H1 (cell line): ENCODE data around the gene FHOD1.

ENCODE experiments used
- ATF2 ChIP-seq: IDR thresholded peaks from 2 replicates; pipeline ENCODE4 v1.6.1; 2012; ENCODE audit warnings: low read length, inconsistent platforms
- BRCA1 ChIP-seq: IDR thresholded peaks from 2 replicates; pipeline ENCODE4 v1.6.1; 2012; ENCODE audit warnings: low read depth, low read length, improper control_type of control experiment
- CEBPB ChIP-seq: IDR thresholded peaks from 2 replicates; pipeline ENCODE4 v1.6.1; 2012; ENCODE audit warnings: low read depth, low read length
- CTCF ChIP-seq, 3 experiments: IDR thresholded peaks; 1 replicate in 2 of 3; 2 replicates in 1 of 3; pipeline versions ENCODE4 v1.5.1 to v1.6.1; 2011; ENCODE audit warnings: low read length in 3 of 3, mild to moderate bottlenecking in 3 of 3, inconsistent platforms in 2 of 3, low read depth in 1 of 3, moderate library complexity in 1 of 3; ENCODE audit not compliant: insufficient read depth in 1 of 3; ENCODE audit errors: control extremely low read depth in 1 of 3
- EZH2 ChIP-seq: fragments of 200-600 bp; sonication (generic); IDR thresholded peaks from 2 replicates; pipeline ENCODE4 v1.7.1; 2012; ENCODE audit warnings: low read depth, mild to moderate bottlenecking, moderate library complexity, low read length, inconsistent platforms; ENCODE audit not compliant: severe bottlenecking
- GTF2F1 ChIP-seq: IDR thresholded peaks from 2 replicates; pipeline ENCODE4 v1.6.1; 2012; ENCODE audit warnings: low read depth, low read length, improper control_type of control experiment, borderline replicate concordance
- HDAC2 ChIP-seq, 2 experiments: fragments of 300-600 bp in 1 of 2; sonication (generic) in 1 of 2; IDR thresholded peaks; 2 replicates each; pipeline ENCODE4 v1.6.1; 2011 to 2012; ENCODE audit warnings: low read depth in 2 of 2, low read length in 2 of 2, mild to moderate bottlenecking in 2 of 2, moderate library complexity in 2 of 2, borderline replicate concordance in 1 of 2, inconsistent platforms in 1 of 2
- HDAC6 ChIP-seq: IDR thresholded peaks from one replicate; pipeline ENCODE4 v1.7.1; 2012; ENCODE audit warnings: low read depth, mild to moderate bottlenecking, inconsistent platforms, low read length, moderate library complexity
- KDM1A ChIP-seq: fragments of 200-600, 300-600 bp; sonication (generic); IDR thresholded peaks from 2 replicates; pipeline ENCODE4 v1.7.1; 2016; ENCODE audit warnings: mild to moderate bottlenecking, low read length, borderline replicate concordance
- PHF8 ChIP-seq: fragments of 200-600 bp; sonication (generic); conservative IDR thresholded peaks from 2 replicates; pipeline ENCODE4 v1.7.1; 2012; ENCODE audit warnings: low read depth, mild to moderate bottlenecking, inconsistent platforms, low read length, moderate library complexity
- SP2 ChIP-seq: IDR thresholded peaks from 2 replicates; pipeline ENCODE4 v1.6.1; 2012; ENCODE audit warnings: mild to moderate bottlenecking, low read length, inconsistent platforms

GRCh38 chr16:67191411-67191994, 55.8 kb downstream of the FHOD1 start:
- TF ChIP-seq CTCF (IDR thresholded peaks at IDR 0.05; ENCODE audit: control extremely low read depth in 1 of 3, insufficient read depth in 1 of 3, low read depth in 1 of 3, low read length in 3 of 3) (no peak), PHF8 (no peak), CEBPB (no peak), SP2 (no peak), HDAC6 (no peak), HDAC2 (IDR thresholded peaks at IDR 0.05; ENCODE audit: borderline replicate concordance in 1 of 2, low read depth in 2 of 2, low read length in 2 of 2) (no peak), GTF2F1 (no peak), KDM1A (no peak), EZH2 (no peak), ATF2 (no peak), BRCA1 (no peak)
